LoVo (cell line): Measurements from ENCODE around the gene ASCL1.

Experiments
- DNase-seq: peaks from one replicate; pipeline ENCODE4 v3.0.0-alpha.2; 2016; ENCODE audit warnings: low spot score

ASCL1 gene

DNA sequence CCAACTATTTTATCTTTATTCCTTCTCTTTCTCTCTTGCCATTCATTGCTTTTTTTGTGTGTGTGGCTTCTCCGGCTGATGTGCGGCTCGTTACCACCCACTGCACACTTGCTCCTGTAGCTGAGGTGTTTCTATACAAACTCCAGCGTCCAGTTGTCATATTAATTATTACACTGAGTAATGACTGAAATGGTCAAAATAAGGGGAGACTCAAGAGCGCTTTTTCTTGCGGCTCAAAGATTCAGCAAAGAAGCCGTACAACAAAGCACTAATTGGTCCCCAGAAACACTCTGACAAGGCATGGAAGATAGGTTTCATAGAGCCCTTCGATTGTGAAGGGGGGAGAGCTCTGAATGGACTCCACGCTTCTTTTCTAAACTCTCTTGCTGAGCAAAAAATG lies 5.6 kb upstream of the ASCL1 start:
- DNase-seq: no peak

DNA sequence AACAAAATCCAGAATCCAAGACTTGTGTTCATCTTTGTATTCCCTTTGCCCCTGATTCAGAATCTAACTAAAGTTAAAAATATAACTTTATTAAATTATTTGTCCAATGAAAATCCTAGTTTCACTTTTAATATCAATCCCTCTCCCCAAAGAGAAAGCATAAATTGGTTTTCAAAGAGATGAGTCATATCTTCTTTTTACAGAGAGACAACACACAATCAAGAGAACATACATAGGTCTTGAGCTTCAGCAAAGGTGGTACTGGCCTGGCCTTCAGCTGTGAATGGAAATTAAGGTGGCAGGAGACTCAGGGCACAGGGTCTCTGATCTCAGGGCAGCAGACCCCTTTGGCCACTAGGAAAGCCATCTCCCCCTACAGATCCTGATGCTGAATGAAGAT lies 4.3 kb upstream of the ASCL1 start:
- DNase-seq: no peak

DNA sequence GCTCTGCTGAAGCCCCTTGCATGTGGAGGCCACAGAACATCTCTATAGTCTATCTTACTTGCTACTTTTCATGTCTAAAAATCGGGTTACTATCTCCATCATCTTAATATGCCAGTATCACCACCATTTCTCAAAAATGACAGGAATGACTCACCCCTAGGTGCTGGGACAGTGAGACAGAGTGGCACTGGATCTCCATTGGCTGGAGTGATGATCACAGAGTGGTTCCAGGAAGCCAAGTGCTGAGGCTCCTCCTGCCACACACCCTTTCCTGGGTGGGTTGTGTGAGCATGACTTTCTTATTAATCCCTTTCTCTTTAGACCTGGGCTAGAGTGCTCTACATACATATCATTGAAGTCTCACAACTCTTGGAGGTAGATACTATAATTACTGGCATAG lies 3.3 kb upstream of the ASCL1 start:
- DNase-seq: no peak

DNA sequence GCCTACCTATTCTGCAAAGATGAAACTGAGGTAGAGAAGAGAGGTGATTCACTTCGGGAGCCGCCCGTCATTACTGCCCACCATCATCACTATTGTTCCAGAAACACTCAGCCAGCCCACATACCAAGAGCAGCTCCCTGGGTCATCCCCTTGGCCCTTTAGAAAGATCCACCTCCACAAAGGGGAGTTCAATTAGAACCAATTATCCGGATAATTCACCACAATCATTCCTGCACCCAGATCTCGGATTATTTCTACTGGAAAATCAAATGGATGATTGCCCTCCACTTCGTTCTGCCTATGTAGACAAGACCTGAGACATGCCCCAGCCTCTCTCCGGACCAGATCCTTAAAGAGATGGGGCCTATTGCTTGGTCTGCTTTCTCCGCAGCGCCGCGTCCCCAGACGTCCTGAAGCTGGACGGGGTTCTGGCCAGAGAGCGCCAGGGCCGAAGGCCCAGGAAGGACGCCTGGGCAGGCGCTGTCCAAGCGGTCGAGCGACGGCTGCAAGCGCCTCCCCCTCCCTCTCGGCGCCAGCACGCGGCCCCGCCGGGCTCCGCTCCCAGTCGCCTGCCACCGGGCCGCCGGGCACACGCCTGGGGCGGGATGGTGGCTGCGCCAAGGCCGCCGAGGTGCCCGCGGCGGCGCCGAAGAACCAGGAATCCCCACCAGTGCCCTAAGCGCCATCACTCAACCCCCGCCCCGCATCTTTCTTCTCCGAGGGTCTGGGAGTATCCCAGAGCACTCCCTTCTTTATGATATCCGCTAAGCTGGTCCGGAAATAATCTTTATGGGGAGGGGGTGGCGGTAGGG lies 1.3 kb upstream of the ASCL1 start:
- DNase-seq: no peak

DNA sequence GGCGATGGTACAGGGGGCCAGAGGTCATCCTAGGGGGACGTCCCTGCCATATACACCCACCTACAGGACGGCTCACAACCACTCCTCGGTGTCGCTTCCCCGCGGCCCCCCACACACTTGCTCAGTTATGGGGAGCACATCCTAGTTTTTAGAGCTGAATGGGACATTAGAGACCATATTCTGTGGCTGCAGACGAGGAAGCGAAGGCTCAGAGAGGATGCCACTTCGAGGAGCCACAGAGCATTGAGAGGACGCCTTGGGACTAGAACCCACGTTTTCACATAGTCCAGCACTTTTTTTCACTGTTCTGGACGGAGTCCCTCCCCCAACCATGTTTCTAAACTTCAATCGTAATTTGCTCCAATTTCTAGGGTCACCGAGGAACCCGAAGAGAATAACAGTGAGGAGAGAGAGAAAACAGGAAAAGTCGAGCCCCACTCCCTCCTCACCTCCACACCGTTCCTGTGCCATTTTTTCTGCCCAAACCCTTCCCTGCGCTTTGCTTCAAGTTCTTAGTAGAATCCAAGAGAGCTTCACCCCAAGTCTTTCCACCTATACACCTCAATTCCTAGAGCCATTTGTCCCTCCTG lies 641 bp upstream of the ASCL1 start:
- no peak for DNase-seq

DNA sequence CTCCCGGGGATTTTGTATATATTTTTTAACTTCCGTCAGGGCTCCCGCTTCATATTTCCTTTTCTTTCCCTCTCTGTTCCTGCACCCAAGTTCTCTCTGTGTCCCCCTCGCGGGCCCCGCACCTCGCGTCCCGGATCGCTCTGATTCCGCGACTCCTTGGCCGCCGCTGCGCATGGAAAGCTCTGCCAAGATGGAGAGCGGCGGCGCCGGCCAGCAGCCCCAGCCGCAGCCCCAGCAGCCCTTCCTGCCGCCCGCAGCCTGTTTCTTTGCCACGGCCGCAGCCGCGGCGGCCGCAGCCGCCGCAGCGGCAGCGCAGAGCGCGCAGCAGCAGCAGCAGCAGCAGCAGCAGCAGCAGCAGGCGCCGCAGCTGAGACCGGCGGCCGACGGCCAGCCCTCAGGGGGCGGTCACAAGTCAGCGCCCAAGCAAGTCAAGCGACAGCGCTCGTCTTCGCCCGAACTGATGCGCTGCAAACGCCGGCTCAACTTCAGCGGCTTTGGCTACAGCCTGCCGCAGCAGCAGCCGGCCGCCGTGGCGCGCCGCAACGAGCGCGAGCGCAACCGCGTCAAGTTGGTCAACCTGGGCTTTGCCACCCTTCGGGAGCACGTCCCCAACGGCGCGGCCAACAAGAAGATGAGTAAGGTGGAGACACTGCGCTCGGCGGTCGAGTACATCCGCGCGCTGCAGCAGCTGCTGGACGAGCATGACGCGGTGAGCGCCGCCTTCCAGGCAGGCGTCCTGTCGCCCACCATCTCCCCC lies 777 bp downstream of the ASCL1 start:
- DNase-seq: no peak

DNA sequence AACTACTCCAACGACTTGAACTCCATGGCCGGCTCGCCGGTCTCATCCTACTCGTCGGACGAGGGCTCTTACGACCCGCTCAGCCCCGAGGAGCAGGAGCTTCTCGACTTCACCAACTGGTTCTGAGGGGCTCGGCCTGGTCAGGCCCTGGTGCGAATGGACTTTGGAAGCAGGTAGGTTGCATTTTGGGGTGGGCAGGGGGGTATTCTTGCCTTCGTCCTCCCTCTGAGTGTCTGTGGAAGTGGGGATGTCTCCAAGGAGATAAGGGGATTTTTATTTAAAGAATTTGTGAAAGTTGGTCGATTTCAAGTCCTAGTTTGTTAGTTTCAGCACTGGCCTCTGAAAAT lies 1.3 kb downstream of the ASCL1 start:
- no peak for DNase-seq

DNA sequence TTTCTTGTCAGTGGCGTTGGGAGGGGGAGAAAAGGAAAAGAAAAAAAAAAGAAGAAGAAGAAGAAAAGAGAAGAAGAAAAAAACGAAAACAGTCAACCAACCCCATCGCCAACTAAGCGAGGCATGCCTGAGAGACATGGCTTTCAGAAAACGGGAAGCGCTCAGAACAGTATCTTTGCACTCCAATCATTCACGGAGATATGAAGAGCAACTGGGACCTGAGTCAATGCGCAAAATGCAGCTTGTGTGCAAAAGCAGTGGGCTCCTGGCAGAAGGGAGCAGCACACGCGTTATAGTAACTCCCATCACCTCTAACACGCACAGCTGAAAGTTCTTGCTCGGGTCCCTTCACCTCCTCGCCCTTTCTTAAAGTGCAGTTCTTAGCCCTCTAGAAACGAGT lies 1.9 kb downstream of the ASCL1 start:
- DNase-seq: no peak

DNA sequence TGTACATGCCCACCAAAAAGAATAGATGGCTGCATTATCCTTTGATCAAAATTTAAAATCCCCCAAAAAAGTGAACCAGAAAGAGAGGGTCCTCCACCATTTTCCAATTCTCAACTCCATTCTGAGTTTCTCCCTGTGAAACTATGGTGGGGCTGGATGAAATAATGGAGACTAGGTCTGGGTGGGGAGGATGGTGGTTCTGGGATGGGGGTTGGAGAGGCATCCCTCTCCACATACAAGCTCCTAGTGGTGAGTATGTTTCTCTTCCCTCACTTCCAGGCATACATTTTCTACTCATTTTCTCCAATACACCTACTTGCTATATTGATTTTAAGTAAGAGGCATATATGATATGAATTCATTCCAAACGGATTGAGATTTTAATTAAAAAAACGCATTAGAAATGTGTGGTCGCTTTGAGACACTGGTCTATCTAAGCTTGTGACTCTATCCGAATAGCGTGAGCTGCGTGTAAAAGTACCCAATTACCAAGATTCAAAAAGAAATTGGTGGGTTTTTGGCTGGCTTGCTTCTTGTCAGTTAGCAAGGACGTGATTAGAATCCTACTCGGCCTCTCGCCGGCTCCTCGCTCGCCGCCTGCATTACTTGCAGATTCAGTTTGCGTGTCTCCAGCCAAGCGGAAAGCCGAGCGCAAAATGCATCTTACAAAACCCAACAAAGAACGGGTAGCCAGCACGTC lies 3.4 kb downstream of the ASCL1 start:
- DNase-seq: no peak

DNA sequence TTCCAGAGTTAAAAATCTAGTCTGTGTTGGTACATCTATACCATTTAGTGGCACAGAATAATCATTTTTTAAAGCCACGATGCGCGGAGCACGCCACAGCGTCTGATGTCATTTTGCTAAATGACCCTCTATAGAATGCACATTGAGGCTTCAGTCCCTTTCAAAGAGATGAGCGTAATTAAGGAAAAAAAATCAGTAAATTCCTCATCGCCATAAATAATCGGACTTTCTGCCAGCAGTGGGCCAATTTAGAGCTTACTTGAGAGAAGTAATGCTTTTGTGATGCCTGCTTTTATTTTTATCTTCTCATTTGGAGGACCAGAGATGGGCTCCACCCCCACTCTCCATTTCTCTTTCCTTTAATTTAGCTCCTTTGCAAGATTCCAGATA lies 4.0 kb downstream of the ASCL1 start:
- DNase-seq: no peak

DNA sequence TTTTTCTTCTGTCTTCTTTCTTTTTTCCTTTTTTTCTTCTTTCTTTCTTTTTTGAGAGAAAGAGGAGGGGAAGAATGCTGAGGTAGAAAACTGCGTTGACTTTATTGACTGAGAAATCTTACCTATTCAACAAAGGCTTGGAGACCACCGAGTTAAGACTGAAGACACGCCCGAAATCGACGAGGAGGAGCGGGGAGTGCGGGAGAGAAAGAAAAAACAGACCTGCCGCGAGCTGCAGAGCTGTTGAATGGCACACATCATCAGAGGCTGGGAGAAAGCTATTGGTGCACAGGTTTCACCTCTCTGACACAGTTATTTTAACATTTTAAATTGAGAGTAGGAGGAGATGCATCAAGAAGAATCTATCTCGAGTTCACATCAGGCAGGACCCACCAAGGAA lies 5.1 kb downstream of the ASCL1 start:
- DNase-seq: no peak

DNA sequence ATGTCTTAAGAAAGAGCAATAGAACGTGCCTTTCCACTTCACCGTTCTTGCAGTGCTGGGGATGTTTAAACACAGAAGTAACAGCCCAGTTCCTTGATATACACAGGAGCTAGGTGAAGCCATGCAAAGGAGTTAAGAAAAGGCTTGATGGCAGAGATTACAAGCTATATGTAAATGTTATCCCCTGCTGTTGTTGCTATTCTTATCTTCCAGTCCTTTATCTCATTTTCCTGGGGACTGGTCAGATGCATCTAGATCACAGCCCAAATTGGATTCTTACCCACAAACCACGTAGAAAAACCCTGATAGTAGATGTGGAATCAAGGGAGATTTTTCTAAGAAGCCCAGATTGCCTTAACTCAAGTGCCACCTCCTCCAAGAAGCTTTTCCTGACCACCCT lies 5.5 kb downstream of the ASCL1 start:
- DNase-seq: no peak

DNA sequence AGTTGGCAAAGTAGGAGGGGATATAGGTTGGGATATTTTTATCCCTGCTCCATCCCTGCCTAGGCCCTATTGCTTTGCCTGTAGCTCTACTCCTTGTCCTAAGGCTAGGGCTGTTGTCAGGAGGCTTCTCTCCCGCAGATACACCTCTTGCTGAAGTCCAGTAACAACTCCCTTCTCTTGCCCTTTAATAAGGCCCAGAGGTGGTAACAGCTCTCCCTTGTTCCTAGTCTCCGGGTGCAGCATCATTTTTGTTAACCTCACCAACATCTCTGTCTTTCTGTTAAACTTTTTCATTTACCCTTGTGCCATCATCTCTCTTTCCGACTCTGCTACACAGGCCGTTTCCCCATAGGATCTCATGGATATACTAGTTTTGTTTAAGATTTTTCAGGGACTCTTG lies 6.3 kb downstream of the ASCL1 start:
- DNase-seq: no peak

DNA sequence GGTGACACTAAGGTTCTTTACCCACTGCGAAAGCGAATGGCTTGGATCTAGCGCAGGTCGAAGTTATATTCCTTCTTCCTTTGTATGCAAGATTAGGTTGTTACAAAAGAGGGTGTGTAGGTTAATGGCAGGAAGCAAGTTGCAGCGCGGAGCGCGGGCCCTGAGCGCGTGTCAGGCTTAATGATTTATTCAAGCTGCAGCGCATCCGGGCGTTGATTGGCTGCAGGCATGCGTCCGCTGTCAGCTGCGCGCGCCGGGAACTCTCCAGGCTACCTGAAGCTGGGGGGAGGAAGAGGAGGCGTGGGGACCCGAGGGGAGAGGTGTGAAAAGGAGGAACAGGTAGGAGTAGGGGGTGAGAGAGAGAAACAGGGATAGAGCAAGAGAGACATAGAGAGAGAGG lies 7.4 kb downstream of the ASCL1 start:
- peak; percentile 18 for DNase-seq

DNA sequence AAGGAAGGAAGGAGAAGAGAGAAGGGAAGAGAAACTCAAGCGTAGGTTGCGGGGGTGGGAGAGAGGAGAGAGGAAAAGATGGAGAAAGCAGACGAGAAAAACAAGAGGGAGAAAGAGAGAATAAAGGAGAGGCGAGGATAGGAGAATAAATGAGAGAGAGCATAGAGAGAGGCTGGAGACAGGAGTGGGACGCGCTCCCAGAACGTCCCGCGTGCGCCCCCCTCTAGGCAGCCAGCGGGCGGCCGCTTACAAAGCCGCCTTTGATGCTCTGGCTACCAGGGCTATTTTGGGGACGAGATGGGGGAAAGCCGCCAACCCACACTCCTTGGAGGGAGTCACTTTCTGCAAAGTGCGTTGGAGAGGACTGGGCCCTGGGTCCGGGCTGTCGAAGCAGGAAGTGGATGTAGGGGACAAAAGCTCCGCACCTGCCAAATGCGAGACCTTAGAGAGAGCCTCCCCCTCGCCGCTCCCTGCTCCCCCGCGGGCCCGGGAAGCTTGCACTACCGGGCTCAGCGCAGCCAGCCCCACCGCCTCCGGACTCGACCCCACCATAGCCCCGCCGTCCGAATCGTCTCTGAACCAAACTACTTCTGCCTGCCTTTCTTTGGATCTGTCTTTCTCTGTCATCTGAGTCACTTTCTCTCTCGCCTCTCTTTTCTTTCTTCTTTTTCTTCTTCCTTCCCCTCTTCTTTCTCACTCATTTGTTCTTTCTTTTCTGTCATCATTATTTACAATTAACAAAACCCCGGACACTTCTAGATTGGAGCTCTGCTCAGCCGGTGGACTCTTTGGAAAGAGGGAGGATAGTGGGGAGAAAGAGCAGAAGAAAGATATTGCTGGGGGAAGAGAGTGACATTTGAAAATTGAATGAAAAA lies 8.0 kb downstream of the ASCL1 start:
- no peak for DNase-seq

DNA sequence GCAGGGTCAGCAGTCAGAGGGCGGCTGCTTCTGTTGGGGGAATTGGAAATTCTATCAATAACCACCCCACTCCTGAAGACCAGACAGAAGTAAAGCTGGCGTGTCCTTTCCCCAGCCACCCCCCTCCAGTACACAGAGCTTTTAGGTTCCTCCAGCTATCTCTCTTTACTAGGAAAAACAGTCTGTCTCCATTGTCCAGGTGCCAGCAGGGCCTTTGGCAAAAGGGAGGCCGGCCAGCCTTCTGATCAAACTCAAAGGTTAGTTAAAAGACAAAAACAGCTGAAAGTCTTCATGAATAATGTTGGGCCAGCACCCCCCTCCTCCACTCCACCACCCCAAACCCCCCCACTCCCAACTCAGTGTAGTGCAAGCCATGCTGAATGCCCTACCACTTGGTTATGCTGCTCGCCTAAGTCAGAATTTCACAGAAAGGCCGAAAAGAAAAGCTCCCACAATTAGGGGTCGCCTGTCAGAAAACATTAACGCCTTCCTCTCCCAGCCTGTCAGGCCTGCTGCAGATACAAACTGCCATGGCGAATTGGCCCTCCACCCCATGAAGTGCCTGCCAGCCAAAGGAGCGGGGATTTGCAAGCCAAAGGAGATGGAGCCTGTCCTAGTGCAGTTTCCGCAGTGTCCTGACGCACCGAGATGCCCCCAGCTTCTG lies 8.9 kb downstream of the ASCL1 start:
- no peak for DNase-seq

DNA sequence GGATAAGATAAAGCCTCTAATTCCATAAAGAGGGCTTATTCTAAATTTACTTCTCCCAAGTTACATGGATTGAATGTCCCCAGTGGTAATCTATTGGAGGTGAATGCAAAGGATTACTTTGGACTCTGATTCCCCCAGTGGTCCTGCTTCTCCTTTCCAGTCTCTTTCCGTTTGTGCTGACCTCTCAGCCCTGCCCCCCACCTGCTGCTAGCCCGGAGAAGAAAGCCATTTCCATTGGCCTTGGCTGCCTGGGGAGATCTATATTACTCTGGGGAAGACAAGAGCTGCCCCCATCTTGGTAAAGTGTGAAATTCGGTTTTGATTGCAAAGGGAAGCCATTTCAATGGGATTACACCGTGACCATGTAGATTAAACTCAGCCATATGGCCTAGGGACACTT lies 13.3 kb downstream of the ASCL1 start:
- no peak for DNase-seq

DNA sequence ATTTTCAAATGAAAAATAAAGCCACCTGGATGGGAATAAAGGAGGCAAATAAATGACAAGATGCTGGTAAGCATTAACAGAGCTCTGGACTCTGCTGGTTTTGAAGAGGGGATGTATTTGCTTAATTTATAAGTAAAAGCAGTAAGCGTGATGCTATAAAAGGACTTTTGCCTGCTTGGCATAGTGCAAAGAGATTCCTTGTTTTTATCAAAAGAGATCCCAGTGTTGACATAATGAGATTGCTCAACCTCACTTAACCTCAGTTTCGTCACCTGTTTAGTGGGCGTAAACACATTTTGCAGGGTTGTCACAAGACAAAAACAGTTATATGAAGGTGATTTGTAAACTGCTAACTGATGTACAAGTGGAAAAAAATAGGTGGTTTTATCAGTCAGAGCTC lies 13.8 kb downstream of the ASCL1 start:
- DNase-seq: no peak

DNA sequence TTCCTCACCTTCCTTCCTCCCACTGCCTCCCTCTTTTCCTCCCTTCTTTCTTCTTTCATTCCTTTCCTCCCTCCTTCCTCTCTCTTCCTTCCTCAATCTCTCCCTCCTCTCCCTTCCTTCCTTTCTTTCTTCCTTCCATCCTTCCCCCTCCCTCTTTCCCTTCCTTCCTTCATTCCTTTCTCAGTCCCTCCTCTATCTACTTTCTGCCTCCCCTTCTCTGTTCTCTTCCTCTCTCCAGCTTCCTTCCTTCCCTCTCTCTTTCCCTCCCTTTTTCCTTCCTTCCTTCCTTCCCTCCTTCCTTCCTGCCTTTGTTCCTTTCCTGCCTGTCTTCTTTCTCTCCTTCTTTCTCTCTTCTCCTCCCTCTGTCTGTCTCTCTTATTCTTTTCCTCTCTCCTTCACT lies 16.1 kb downstream of the ASCL1 start:
- no peak for DNase-seq

DNA sequence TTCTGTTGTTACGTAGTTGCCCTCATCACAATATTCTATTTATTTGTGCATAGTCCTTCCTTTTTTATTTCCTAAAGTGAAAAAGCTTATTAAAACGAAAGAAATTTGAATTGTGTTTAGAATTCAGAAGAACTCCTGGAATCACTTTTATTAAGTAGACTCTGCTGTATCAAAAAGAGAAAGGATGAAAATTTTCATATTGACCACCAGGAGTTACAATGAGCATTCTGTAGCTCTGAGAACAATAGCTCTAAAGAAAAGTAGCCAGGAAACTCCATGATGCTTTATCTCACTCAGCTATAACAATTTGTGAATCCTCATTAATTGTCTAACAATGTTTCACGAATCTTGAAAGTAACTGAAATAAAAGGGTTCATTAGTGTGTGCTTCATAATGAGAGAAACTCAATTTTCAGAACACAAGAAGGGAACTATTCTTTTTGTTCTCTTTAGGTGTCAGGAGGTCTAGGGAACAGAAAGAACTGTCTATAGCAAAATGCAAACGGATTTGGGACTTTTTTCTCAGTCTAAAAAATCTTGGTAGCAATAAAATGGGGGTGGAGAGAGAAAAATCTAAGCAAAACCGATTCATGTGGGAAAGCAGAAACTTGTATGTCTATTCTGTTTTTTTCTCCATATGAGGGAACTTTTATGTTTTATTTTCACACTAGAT lies 19.3 kb downstream of the ASCL1 start:
- no peak for DNase-seq
